GM13977 (cell line): ENCODE measurements around the gene LMX1B.

ENCODE experiments used
- DNase-seq: peaks from one replicate; pipeline ENCODE4 v3.0.0; 2012; ENCODE audit warnings: low spot score
- CTCF ChIP-seq: IDR thresholded peaks from 2 replicates; pipeline ENCODE4 v1.5.1; 2012; ENCODE audit warnings: mild to moderate bottlenecking, control low read depth; ENCODE audit not compliant: insufficient read depth; ENCODE audit errors: extremely low read depth, missing control alignments
- in situ Hi-C: fragments of 300-500 bp; cut with MboI; formaldehyde crosslinking; loops from one replicate; pipeline ENCODE4 v1.12.0; 2022; ENCODE audit warnings: low sequenced_read_pairs, low pct_unique_long_range_greater_than_20kb, mixed read lengths, inconsistent platforms; ENCODE audit not compliant: unreplicated experiment

LMX1B gene

DNA sequence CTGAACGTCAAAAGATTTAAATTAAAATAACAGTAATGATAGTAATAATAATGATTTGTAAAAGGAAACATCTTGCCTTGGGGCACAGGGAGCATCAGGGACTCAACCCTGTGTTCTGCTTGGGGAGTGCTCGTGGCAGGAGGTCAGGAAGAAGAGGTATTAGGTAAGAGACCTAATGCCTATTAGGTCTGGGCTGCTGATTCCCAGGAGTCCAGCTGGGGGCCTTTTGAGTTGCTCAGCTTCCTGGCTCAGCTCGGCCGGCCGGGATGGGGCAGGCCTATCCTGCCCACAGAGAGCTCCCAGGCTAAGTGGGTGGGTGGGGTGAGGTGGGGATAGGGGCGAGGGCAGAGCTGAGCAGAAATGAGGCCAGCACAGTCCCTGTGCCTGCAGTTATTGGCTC lies 17.5 kb downstream of the LMX1B start:
- DNase-seq: no peak
- in situ Hi-C loops: no loop called here
- TF ChIP-seq CTCF: no peak

DNA sequence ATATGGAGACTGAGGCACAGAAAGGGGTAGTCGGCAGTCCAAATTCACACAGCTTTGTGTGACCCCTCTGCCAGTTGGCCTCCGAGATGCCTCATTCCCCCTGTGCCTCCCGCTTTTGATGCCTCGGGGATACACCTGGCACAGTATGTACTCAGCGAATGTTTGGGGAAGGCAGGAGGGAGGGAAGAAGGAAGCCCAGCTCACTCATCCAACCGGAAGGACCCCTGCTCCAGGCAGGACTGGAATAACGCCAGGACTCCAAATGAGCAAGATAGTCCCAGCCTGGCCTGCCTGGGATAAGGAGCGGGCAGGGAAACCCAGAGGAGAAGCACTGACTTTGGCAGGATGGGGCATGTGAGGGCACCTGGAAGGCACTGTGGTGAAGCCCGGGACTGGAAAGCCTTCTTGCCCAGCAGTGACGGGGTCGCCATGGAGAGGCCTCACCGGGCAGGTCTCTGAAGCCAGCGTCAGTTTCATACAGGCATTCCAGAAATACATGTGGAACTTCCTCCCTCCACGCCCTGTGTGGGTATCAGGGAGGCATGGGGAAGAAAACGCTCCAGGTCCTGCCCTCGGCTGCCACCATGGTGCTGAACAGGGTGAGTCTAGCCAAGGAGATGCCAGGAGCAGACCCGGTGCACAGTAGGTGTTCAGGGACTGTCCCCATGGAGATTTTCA lies 20.3 kb downstream of the LMX1B start:
- DNase-seq: no peak
- in situ Hi-C loops: no loop called here
- no peak for TF ChIP-seq CTCF

GRCh38 chr9:126635061-126635460 lies 21.3 kb downstream of the LMX1B start:
- no peak for DNase-seq
- TF ChIP-seq CTCF: no peak
- in situ Hi-C loops: no loop called here

DNA sequence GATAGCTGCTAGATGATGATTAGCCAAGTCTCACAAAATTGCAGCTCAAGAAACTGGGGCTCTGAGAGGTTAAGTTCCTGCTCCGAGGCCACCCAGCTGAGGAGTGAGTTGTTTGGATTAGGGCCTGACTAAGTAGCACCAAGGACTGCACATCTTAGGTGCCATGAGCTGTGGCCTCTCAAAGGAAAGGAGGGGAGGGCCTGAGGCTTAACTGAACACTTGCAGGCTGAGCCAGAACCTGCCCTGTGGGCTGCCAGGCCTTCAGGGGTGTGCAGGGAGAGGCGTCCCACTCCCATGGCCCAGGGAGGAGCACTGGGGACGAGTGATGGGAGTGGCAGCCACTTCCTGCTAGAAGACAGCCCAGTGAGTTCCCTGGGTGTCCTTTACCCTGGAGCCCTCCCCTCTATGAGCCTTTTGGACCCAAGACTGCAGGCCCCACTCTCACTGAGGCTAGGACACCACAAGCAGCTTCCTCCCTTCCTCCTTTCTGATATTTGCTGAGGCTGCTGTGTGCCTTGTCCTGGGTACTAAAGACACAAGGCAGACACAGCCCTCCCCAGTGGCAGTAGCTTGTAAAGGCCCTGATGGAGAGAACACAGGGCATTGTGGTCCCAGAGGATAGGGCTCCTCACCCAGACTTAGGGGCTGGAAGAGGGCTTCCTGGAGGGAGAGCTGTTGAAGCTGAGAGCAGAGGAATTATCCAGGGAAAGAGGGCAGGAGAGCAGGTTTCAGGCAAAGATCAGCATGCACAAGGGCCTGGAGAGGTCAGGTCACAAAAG lies 22.1 kb downstream of the LMX1B start:
- in situ Hi-C loops: no loop called here
- TF ChIP-seq CTCF: no peak
- no peak for DNase-seq

DNA sequence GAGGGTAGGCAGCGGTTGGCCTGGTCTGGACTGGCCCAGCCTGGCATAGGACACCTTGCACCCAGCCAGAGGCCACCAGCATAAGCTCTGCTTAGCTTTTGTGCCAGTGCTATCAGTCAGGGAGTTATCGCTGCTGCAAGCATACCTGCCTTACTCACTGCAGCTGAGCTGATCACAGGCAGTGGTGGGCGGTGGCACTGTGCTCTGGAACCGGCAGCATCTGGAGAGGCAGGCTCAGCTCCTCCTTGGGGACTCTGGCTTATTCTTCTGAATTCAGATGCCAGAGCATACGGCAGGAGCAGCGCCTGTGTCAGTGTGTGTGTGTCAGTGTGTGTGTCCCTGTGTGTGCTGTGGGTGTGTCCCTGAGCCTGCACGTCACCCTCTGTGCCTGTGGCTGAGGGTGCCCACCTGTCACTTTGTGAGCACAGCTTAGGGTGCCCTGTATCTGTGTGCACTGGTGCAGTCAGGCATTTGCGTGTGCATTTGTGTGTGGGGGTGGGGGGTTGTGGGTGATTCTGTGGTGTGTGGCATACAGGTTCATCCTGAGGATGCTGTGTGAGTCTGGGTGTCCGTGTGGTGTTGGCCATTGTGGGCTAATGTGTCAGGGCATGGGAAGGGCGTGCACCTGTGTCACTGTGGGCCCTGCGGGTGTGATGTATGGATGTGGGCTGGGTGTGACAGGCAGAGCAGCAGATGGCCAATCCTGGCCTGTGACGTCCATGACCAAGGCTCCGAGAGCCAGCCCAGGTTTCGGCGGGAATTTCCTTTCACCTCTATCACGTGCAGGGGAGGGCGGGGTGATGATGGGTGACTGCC lies 23.5 kb downstream of the LMX1B start:
- TF ChIP-seq CTCF: no peak
- DNase-seq: no peak
- in situ Hi-C loops: no loop called here

- in situ Hi-C loops: no loop called here
- no peak for TF ChIP-seq CTCF
- DNase-seq: no peak
These were observed 24.9 kb downstream of the LMX1B start for GRCh38 chr9:126638571-126639132.
